Anterior cingulate cortex (tissue), 58 donors: ENCODE measurements around the gene KIF23.
"Not testable (repeated sequence)": the region's sequence is repeated elsewhere in the genome, so short reads cannot be mapped to it uniquely, and the experiment has no call there.

Experiments used
- DNase-seq, 58 donors: peaks; one replicate each; lab custom pipeline; 2025; lab: John Stamatoyannopoulos, UW

The KIF23 gene

DNA sequence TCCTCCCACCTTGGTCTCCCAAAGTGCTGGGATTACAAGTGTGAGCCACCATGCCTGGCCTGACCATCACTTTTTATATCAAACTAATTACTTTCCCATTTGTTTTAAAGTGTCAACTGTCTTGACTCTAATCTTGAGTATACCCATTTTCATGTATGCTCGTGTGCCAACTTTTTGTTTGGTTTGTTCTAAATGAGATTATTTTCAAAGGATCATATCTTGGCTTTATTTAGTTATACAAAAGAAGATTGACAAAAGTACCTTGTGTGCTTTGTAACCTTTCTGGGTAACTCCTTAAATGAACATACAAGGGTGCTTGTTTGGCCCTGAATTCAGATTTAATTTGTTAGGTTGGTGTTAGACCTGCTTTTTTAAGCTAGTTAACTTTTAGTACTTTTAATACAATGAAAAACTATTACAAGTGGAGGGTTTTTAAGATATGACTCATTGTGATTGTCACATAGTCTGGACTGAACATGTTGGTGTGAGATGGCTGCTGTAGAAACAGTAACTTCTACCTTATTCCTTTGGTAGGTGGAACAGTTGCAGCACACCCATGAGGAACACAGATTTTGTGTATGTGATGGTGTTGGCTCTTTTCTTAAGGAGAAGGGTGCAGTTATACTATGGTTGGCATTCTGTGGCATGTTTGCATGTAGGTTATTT is 10.7 kb downstream of the KIF23 start:
- DNase-seq = no peak

DNA sequence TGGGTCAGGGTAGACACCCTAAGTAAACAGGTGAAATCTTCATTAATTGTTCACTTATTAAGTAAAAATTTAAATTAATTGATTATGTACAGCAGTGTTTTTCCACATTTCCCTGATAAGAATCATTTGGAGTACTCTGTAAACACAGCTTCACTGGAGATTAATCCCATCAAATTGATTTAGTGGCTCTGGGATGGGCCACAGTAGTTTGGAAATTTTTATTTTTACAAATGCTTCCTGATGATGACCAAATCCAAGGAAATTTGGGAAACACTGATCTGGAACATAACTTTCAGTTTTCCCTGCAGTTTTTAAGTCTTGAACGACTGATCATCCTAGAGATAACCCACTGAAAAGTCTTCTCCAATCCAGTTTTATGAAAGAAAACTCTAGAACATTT is 19.7 kb downstream of the KIF23 start:
- DNase-seq = no peak

DNA sequence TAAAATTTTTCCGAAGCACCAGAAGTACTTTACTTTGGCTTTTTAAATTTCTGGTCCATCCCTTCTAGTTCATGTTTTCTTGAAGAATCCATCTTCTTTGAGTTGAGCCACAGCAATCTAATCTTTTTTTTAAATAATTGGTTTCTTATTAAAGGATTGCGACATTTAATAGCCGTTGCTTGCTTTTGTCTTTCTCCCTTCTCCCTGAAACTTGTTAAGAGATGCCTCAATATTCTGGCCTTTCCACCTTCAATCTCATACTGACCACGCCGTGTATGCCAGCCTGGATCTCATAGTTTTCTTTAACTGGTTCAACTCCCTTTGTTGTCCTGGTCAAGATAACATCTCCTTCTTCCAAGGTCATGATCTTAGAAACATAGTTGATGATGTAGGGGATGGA is 20.1 kb downstream of the KIF23 start:
- no peak for DNase-seq

DNA sequence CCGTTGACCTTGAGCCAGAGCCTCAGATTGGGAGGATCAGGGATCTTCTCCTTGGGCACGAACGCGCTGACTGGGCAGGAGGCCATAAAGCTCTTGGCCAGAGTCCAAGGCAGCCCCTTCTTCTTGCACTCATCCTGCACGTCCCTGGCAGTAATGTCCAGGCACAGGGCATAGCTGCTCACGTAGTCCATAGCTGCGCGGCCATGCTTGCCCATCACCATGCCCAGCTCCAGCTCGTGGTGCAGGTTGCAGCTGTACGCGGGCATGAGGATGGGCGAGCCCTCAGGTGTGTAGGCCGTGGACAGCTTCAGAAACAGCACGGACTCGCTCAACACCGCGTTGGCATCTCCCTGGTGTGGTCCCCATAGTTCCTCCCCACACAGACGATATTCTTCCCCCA is 20.5 kb downstream of the KIF23 start:
- DNase-seq = no peak

DNA sequence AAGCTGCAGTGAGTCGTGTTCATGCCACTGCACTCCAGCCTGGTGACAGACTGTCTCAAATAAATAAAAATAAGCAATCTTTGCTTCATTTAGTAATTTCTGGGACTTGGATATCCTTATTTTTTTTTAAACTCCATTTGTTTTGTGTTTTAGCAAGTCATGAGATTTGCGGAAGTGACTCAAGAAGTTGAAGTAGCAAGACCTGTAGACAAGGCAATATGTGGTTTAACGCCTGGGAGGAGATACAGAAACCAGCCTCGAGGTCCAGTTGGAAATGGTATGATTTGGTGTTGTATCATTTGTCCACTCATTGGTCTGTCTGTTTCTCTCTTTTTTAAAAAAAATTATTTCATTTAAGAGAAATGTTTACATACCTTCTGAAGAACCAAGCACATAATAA is 21.8 kb downstream of the KIF23 start:
- no peak for DNase-seq

DNA sequence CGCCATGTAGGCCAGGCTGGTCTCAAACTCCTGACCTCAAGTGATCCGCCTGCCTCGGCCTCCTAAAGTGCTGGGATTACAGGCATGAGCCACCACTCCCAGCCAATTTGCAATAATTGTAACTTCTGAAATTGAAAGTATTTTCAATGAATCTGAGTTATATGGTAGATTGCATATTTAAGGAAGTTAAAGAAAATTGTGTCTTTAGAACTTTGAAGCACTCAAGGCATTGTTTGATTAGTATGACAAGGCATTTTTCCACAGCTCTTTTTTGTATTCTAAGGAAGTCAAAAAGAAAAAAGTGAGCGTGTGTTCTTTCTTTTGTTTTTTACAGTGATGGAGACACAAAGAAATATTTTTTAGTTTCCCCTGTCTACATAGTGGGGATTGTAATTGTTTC is 22.8 kb downstream of the KIF23 start:
- DNase-seq = no peak

DNA sequence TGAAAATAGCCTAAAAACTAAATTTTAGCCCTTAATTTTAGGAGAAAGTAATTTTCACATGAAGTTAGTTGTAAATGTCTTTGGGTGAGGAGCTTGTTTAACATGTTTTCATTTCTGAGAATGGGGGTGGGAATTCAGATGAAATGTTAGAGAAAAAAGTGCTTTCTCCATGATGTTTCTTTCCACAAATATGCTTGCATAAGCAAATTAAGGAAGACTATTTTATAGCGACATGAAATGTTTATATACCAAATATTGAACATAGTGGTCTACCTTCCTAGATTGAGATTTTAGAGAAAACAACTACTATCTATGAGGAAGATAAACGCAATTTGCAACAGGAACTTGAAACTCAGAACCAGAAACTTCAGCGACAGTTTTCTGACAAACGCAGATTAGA is 25.5 kb downstream of the KIF23 start:
- no peak for DNase-seq

DNA sequence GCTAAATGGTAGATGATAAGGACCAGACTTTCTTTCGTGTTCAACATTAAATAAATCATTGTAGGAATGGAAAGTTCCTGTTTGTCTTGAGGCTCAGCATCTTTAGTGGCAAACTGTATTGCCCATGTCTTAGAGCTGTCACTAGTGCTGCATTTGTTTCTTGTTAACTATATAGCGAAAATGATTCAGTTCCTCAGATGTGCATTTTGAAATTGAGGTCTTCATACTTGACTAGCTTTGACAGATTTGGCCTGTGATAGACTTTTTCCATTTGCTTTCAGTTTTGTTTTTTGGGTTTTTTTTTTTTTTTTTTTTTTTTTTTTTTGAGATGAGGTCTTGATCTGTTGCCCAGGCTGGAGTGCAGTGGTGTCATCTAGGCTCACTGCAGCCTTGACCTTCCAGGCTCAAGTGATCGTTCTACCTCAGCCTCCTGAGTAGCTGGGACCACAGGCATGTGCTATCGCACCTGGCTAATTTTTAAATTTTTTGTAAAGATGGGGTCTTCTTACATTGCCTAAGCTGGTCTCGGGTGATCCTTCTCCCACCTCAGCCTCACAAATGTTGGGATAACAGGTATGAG is 29.0 kb downstream of the KIF23 start:
- no peak for DNase-seq

DNA sequence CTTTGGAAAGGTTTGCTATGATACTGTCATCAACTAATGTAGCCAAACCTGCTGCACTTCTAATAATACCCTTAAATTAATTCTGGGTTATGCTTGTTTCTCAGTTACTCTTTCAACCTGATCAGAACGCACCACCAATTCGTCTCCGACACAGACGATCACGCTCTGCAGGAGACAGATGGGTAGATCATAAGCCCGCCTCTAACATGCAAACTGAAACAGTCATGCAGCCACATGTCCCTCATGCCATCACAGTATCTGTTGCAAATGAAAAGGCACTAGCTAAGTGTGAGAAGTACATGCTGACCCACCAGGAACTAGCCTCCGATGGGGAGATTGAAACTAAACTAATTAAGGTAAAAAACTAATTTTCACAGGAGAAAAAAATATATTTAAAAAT is 30.5 kb downstream of the KIF23 start:
- no peak for DNase-seq

DNA sequence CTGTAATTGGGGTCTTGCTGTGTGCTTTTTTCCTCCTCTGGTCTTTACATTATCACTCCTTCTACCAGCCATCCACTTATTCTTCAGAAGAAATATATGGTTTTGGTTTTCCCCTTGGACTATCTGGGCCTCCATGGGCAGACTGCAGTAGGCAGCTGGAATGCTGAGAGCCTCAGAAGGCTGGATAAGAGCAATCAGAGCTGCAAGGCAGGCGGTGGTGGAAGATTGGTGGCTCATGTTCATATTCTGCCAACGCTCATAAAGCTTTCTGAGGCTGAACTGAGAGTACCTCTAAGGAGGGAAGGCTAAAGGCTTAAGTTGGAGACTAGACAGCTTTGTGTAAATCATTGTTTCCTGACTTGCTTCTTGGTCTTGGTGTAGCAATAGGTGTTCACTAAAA is 32.8 kb downstream of the KIF23 start:
- no peak for DNase-seq

DNA sequence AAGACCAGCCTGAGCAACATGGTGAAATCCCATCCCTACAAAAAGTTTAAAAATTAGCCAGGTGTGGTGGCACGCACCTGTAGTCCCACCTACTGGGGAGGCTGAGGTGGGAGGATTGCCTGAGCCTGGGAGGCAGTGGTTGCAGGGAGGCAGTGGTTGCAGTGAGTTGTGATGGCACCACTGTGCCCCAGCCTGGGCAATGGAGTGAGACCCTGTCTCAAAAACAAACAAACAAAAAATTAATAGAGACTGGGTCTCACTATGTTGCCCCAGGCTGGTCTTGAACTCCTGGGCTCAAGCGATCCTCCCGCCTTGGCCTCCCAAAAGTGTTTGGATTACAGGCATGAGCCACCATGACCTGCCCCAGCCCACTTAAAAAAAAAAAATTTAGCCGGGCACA is 36.1 kb downstream of the KIF23 start:
- DNase-seq = not testable (repeated sequence)

DNA sequence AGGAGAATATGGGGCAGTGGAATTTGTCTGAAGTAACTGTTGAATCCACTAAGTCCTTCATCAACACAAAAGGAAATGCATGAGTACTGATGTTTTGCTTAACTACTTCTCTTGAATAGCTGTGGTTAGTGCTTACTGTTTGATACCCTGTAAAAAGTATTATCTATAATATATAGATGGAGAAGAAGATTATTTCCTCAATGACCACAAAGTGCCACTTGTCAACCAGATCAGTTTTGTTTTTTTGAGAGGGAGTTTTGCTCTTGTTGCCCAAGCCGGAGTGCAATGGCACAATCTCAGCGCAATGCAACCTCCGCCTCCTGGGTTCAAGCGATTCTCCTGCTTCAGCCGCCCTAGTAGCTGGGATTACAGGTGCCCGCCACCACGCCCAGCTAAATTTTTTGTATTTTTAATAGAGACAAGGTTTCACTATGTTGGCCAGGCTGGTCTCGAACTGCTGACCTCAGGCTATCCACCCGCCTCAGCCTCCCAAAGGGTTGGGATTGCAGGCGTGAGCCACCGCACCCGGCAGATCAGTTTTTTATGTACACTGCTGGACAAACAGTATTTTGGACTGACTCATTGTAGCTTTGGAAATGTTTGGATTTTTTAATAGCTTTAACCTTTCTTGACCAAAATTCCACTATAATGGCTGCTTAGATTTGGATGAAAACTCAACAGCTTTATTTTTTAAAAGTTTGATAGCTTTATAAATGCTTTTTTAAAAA is 37.0 kb downstream of the KIF23 start:
- no peak for DNase-seq

DNA sequence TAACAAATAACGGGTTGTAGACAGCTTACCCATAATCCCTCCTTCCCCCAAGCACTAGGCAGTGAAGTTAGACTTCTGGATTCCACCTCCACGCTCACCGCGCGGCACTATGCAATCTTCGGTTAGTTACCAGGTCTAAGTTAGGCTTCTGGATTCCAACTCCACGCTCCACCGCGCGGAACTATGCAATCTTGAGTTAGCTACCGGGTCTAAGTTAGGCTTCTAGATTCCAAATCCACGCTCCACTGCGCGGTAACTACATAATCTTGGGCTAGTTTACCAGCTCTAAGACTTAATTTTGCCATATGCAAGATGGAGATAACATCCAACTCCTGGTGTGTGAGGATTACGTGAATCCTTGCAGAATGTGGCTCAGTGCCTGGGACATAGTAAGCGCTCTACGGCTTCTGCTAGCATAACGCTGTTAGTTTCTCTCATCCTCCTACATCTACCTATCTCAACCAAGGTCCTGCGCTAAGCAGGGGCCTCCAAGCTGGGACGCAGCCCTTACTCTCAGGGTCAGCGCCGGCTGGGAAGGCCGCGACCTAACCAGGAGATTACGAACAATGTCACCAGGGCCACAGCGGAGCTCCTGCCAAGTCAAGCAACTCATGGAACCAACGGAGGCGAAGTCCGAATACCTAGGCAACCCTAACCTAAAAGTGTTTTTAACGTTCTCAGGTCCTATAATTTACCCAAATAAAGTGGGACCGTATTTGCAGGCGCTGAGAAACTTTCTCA is 38.0 kb downstream of the KIF23 start:
- peak in 11 of 58 donors; percentile 22 to 65 (median 53) for DNase-seq

DNA sequence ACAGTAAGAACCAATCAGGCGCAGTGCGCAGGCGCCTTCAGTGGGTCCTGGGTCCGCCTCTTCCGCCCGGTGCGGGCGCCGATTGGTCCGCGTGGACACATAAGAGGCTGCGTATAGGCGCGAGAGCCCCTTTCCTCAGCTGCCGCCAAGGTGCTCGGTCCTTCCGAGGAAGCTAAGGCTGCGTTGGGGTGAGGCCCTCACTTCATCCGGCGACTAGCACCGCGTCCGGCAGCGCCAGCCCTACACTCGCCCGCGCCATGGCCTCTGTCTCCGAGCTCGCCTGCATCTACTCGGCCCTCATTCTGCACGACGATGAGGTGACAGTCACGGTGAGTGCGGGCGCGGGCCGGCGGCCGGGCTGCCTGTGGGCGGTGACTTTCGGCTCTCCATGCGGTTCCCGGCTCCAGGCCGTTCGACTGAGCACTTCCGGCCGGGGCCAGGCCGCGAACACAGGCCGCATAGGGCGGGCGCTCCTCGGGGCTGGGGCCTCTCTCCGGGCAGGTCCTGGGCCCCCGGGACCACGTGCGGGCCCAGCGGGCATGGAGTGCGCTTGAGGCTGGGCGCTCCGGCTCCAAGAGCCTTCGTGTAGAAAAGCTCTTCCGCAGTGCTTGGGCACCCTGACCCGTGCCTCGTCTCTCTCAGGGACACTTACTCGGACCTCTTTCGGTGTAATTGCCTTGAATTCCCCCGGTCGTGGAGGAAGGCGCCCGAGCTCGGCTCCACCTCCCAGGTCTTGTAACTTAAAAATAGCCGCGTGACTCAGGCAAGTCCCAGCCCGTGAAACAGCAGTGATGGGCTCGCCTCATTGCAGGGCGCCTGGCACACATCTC is 38.8 kb downstream of the KIF23 start, which contains the start of gene RPLP1:
TSS of gene RPLP1 (plus strand) at position 127 of the 830 bp plus-strand sequence. CDS start at position 258, 131 bp downstream.
- DNase-seq = peak; percentile 53 to 99 (median 93)

DNA sequence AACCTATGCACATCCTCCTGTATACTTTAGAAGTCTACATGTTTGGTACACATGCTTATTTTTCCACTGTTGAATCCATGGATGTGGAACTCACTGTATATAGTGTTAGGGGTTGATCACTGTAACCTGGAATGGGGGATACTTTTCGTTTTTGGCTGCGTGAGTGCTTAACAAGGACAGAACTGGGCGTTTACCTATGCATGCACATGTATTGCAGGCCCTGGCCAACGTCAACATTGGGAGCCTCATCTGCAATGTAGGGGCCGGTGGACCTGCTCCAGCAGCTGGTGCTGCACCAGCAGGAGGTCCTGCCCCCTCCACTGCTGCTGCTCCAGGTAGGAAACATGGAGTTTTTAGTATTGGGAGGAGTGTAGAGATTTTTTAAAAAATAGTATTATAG is 40.8 kb downstream of the KIF23 start:
- no peak for DNase-seq

DNA sequence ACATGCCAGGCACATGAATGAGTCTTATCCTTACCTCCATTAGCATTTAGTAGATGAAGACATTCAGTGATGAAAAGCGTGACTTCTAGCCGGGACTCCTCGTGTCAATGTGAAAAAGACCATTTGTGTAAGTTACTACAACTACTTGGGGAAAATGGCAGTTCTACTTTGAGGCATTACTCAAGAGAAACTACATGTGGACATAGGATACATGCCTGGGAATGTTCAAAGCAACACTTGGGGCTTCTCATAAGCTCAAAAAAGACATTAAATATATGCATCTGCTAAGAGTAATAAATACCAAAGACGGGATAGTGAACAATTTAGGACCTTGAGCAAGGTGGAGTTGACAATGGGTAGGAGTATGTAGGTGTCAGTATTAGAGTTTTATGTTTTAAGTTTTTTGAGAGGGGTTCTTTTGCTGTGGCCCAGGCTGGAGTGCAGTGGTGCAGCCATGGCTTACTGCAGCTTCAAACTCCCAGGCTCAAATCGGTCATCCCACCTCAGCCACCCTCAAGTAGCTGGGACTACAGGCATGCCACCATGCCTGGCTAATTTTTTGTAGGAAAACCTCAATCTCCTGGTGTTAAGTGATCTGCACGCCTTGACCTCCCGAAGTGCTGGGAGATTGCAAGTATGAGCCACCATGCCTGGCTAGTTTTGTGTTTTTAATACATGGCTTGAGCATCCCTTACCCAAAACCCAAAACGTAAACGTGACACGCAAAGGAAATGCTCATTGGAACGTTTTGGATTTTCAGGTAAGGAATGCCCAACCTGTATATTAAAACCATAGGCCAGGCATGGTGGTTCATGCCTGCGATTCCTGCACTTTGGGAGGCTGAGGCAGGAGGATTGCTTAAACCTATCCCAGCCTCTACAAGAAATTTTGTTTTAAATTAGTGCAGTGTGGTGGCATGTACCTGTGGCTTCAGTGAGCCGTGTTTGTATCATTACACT is 42.3 kb downstream of the KIF23 start:
- DNase-seq = no peak

DNA sequence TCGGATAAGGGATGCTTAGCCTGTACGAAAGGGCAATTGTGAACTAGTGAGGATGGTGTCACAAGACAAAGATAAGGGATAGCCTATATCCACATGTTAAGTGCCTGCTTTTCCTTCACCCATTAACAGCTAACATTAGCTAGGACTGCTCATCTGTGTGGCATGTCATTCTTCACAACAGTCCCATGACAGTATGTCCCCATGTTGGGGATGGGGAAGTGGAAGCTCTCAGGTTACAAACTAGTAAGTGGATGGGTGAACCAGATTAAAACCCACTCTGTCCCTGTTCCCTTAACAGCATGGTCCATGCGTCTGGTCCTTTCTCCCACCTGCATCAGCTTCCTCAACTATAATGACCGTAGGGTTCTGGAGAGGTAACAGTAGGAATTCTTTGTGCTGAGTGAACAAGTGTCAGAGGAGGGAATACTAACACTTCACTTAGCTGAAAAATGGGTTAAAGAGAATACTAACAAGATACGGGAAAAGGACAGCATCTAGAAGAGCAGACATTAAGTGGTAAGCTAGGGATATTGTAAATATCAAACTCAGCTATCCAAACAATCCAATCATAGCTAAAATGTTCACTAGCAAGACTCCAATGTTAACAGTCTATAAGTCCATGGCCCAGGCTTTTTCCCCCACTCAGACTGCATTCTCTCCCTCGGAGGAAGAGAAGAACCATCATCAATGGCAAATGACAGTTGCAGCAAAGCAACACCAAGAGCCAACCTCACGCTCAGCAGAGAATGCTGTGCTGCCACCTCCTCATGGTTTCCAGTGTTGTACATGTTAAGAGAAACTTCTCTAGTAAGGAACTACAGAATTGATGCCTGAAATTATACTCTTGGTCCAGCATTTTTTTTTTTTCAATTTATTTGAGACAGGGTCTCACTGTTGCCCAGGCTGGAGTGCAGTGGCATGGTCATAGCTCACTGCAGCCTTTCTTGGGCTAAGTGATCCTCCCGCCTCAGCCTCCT is 43.4 kb downstream of the KIF23 start:
- DNase-seq = no peak

DNA sequence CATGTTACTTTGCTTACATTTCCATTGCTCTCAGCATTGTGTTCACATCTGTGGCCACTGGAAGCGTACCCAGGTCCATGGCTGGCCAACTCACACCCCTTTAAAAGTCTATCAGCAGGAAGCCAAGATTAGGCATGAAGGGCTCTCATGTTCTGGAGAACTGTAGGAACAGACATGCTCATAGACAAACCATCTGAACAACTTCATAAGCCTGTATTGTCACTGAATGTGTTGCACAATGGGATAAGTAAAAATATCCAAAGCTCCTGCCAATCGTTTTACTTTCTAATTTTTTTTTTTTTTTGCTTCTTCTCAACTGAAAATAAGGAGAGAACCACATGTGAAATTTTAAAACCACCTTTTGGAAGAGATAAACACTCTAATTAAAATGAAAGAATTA is 44.9 kb downstream of the KIF23 start:
- no peak for DNase-seq
